Caco-2 (cell line): Measurements from ENCODE around the gene STAMBP. TPM values are rescaled to one million over a fixed set of nuclear protein-coding genes. Genes with fewer than 3 reads are reported as not detected.

Source experiments
- BruUV-seq: library from RNA; stranded (reverse); fragments of 400-500 nt; replicated peaks from 2 replicates; lab custom pipeline; 2021; lab: Mats Ljungman, UMichigan
- CTCF ChIA-PET: fragments of 300-600 bp; sonication (Branson Sonifier 250); formaldehyde crosslinking; loops from one replicate; lab custom pipeline; 2022; ENCODE audit warnings: antibody characterized with exemption; lab: Charles Lee
- POLR2A ChIA-PET: fragments of 300-600 bp; sonication (Branson Sonifier 250); formaldehyde crosslinking; loops from one replicate; lab custom pipeline; 2022; ENCODE audit warnings: antibody characterized with exemption; lab: Charles Lee
- DNase-seq, 2 experiments: peaks; one replicate each; pipeline versions ENCODE4 v3.0.0 to v3.0.0-alpha.2; 2020 to 2022
- H3K27me3 ChIP-seq: replicated peaks from 2 replicates; pipeline ENCODE4 v1.6.0; 2011; ENCODE audit warnings: low read length; ENCODE audit not compliant: control insufficient read depth, insufficient read depth
- H3K36me3 ChIP-seq: 2 replicates; pipeline ENCODE4 v1.5.1; 2011; ENCODE audit warnings: low read length; ENCODE audit not compliant: control insufficient read depth, insufficient read depth
- H3K4me1 ChIP-seq: fragments of 250-450 bp; sonication (Bioruptor Pico); 2 replicates; pipeline ENCODE4 v1.5.1; 2020; ENCODE audit warnings: mild to moderate bottlenecking
- H3K4me3 ChIP-seq: 2 replicates; pipeline ENCODE4 v1.5.1; 2011; ENCODE audit warnings: low read depth, mild to moderate bottlenecking, control low read depth, low read length
- H3K9me3 ChIP-seq: fragments of 250-450 bp; sonication (Bioruptor Pico); 2 replicates; pipeline ENCODE4 v1.5.1; 2020; ENCODE audit warnings: mild to moderate bottlenecking, moderate library complexity
- H3K27ac Mint-ChIP-seq: one replicate; pipeline ENCODE4 v1.8.0; 2022; ENCODE audit warnings: mixed read lengths; ENCODE audit not compliant: unreplicated experiment
- H3K27me3 Mint-ChIP-seq: one replicate; pipeline ENCODE4 v1.8.0; 2022; ENCODE audit warnings: mixed read lengths; ENCODE audit not compliant: insufficient read depth, unreplicated experiment
- H3K36me3 Mint-ChIP-seq: one replicate; pipeline ENCODE4 v1.8.0; 2022; ENCODE audit warnings: mild to moderate bottlenecking, mixed read lengths; ENCODE audit not compliant: insufficient read depth, unreplicated experiment
- H3K4me1 Mint-ChIP-seq: one replicate; pipeline ENCODE4 v1.8.0; 2022; ENCODE audit warnings: low read depth, mixed read lengths; ENCODE audit not compliant: unreplicated experiment
- H3K4me3 Mint-ChIP-seq: one replicate; pipeline ENCODE4 v1.8.0; 2022; ENCODE audit warnings: mild to moderate bottlenecking, moderate library complexity, mixed read lengths; ENCODE audit not compliant: unreplicated experiment
- H3K9me3 Mint-ChIP-seq: one replicate; pipeline ENCODE4 v1.8.0; 2022; ENCODE audit warnings: mixed read lengths; ENCODE audit not compliant: unreplicated experiment
- CTCF ChIP-seq, 2 experiments: fragments of 200-600 bp in 1 of 2; IDR thresholded peaks; 1 replicate in 1 of 2; 2 replicates in 1 of 2; pipeline versions ENCODE4 v1.5.1 to v1.8.0; 2011 to 2022; ENCODE audit warnings: antibody characterized with exemption in 1 of 2, control low read depth in 1 of 2, inconsistent platforms in 1 of 2, low read depth in 1 of 2, low read length in 1 of 2, mild to moderate bottlenecking in 1 of 2, moderate library complexity in 1 of 2; ENCODE audit not compliant: insufficient read depth in 1 of 2, severe bottlenecking in 1 of 2, unreplicated experiment in 1 of 2
- intact Hi-C: fragments of 100-400 bp; cut with micrococcal nuclease; formaldehyde crosslinking; loops from one replicate; pipeline ENCODE4 v1.10.0; 2022; ENCODE audit not compliant: unreplicated experiment
- total RNA-seq: library from RNA; stranded (reverse); gene quantifications from 2 replicates; pipeline ENCODE4 v1.2.3, GENCODE V29; 2022

Gene STAMBP
- total RNA-seq, 1 experiment from 2014 or later: 49.8 TPM

GRCh38 chr2:73823416-73823815, 5.3 kb upstream of the STAMBP start:
- Histone ChIP-seq H3K27me3 (no peaks in the 10 kb centered on the region), H3K4me1 (peaks cover 3% of the 10 kb centered on the region; the same call in 1 of the 2 replicates), H3K4me3 (no peak overlapping the region), H3K36me3 (no peaks in the 10 kb centered on the region), H3K9me3 (no peaks in the 10 kb centered on the region)
- BruUV-seq: no TSS peak
- no peak for DNase-seq
- H3K9me3 Mint-ChIP-seq: no peaks in the 10 kb centered on the region
- TF ChIP-seq CTCF (IDR thresholded peaks at IDR 0.05; ENCODE audit: insufficient read depth in 1 of 2, low read depth in 1 of 2, low read length in 1 of 2, severe bottlenecking in 1 of 2, unreplicated experiment in 1 of 2): no peak
- H3K27ac Mint-ChIP-seq: no peak overlapping the region
- H3K4me3 Mint-ChIP-seq: no peak overlapping the region
- no peaks in the 10 kb centered on the region for H3K4me1 Mint-ChIP-seq
- intact Hi-C loops: no loop called here
- ChIA-PET CTCF (interaction anchor here (1.1 to 2.1 kb wide), 5 partner anchors 10 to 511 kb away, joined by 3 to 17 read pairs (median 6); no protein-coding TSS in a partner anchor), POLR2A (no interaction called here)
- H3K27me3 Mint-ChIP-seq: peaks cover 4% of the 10 kb centered on the region
- peaks cover under 1% of the 10 kb centered on the region for H3K36me3 Mint-ChIP-seq

- H3K36me3 Mint-ChIP-seq: peaks cover 7% of the 10 kb centered on the region
- Histone ChIP-seq H3K4me1 (peaks cover 3% of the 10 kb centered on the region; the same call in 1 of the 2 replicates), H3K4me3 (no peak overlapping the region), H3K9me3 (no peaks in the 10 kb centered on the region), H3K27me3 (no peaks in the 10 kb centered on the region), H3K36me3 (no peaks in the 10 kb centered on the region)
- intact Hi-C loops: loop anchor here (1.0 kb wide), 1 partner anchor 327 kb away; no protein-coding TSS in a partner anchor
- TF ChIP-seq CTCF (IDR thresholded peaks at IDR 0.05; ENCODE audit: insufficient read depth in 1 of 2, low read depth in 1 of 2, low read length in 1 of 2, severe bottlenecking in 1 of 2, unreplicated experiment in 1 of 2): peak; percentile 71 to 83
- no peak overlapping the region for H3K4me3 Mint-ChIP-seq
- no TSS peak for BruUV-seq
- ChIA-PET CTCF (interaction anchor here (0.7 to 2.1 kb wide), 6 partner anchors 11 to 511 kb away, joined by 3 to 17 read pairs (median 5); partner anchors contain the start of gene DGUOK), POLR2A (no interaction called here)
- peak; percentile 47 to 64 for DNase-seq
- H3K4me1 Mint-ChIP-seq: no peaks in the 10 kb centered on the region
- H3K27ac Mint-ChIP-seq: no peak overlapping the region
- H3K27me3 Mint-ChIP-seq: peaks cover 4% of the 10 kb centered on the region
- no peaks in the 10 kb centered on the region for H3K9me3 Mint-ChIP-seq
These were observed 4.7 kb upstream of the STAMBP start for GRCh38 chr2:73823916-73824523.

GRCh38 chr2:73825408-73825807, 3.4 kb upstream of the STAMBP start:
- H3K36me3 ChIP-seq: no peaks in the 10 kb centered on the region
- ChIA-PET POLR2A (no interaction called here), CTCF (interaction anchor here (1.8 to 2.1 kb wide), 2 partner anchors 83 to 326 kb away, joined by 6 to 17 read pairs; no protein-coding TSS in a partner anchor)
- no peaks in the 10 kb centered on the region for H3K9me3 Mint-ChIP-seq
- BruUV-seq: no TSS peak
- H3K27me3 ChIP-seq: no peaks in the 10 kb centered on the region
- intact Hi-C loops: no loop called here
- peaks cover 9% of the 10 kb centered on the region for H3K4me1 Mint-ChIP-seq
- no peak for DNase-seq
- H3K36me3 Mint-ChIP-seq: peaks cover 7% of the 10 kb centered on the region
- H3K4me3 ChIP-seq: no peak overlapping the region
- no peak overlapping the region for H3K27ac Mint-ChIP-seq
- H3K4me1 ChIP-seq: peaks cover 3% of the 10 kb centered on the region; the same call in 1 of the 2 replicates
- no peaks in the 10 kb centered on the region for H3K9me3 ChIP-seq
- TF ChIP-seq CTCF (IDR thresholded peaks at IDR 0.05; ENCODE audit: insufficient read depth in 1 of 2, low read depth in 1 of 2, low read length in 1 of 2, severe bottlenecking in 1 of 2, unreplicated experiment in 1 of 2): no peak
- peaks cover 4% of the 10 kb centered on the region for H3K27me3 Mint-ChIP-seq
- no peak overlapping the region for H3K4me3 Mint-ChIP-seq
